RWPE2 (cell line): ENCODE measurements around the gene CLEC4G.

Source experiments
- ATAC-seq: fragments of 200-7000 bp; cut with Tn5 transposase; 3 replicates; pipeline ENCODE4 v1.9.1; 2021; ENCODE audit warnings: low read depth
- DNase-seq: peaks from one replicate; pipeline ENCODE4 v3.0.0-alpha.2; 2020; ENCODE audit warnings: low spot score
- H3K27ac ChIP-seq: fragments of 450-650 bp; 2 replicates; pipeline ENCODE4 v1.5.1; 2017; ENCODE audit warnings: mild to moderate bottlenecking; ENCODE audit not compliant: poor library complexity, severe bottlenecking
- H3K27me3 ChIP-seq: fragments of 250-450 bp; sonication (Bioruptor Pico); 2 replicates; pipeline ENCODE4 v1.5.1; 2021; ENCODE audit warnings: mild to moderate bottlenecking, moderate library complexity; ENCODE audit not compliant: insufficient read depth, poor library complexity, severe bottlenecking
- H3K36me3 ChIP-seq: fragments of 250-450 bp; sonication (Bioruptor Pico); 2 replicates; pipeline ENCODE4 v1.5.1; 2020; ENCODE audit warnings: low read depth, mild to moderate bottlenecking, moderate library complexity
- H3K4me1 ChIP-seq: fragments of 250-450 bp; sonication (Bioruptor Pico); 2 replicates; pipeline ENCODE4 v1.5.1; 2021; ENCODE audit warnings: mild to moderate bottlenecking, moderate library complexity; ENCODE audit not compliant: insufficient read depth, poor library complexity, severe bottlenecking
- H3K4me3 ChIP-seq: fragments of 250-450 bp; sonication (Bioruptor Pico); 2 replicates; pipeline ENCODE4 v1.5.1; 2021; ENCODE audit warnings: mild to moderate bottlenecking, moderate library complexity; ENCODE audit not compliant: severe bottlenecking
- H3K9me3 ChIP-seq: fragments of 250-450 bp; sonication (Bioruptor Pico); 2 replicates; pipeline ENCODE4 v1.5.1; 2021; ENCODE audit warnings: mild to moderate bottlenecking, moderate library complexity; ENCODE audit not compliant: severe bottlenecking
- CTCF ChIP-seq: fragments of 450-650 bp; IDR thresholded peaks from one replicate; pipeline ENCODE4 v1.5.1; 2017; ENCODE audit warnings: mild to moderate bottlenecking, moderate library complexity; ENCODE audit not compliant: poor library complexity, severe bottlenecking

Gene CLEC4G

GRCh38 chr19:7715671-7716070, 16.2 kb downstream of the CLEC4G start:
- Histone ChIP-seq H3K27ac (no peak overlapping the region), H3K4me1 (no peaks in the 10 kb centered on the region)
- ATAC-seq, result no peak

GRCh38 chr19:7710616-7711015, 21.3 kb downstream of the CLEC4G start:
- Histone ChIP-seq H3K4me1 (no peaks in the 10 kb centered on the region), H3K36me3 (no peaks in the 10 kb centered on the region), H3K27me3 (no peaks in the 10 kb centered on the region), H3K9me3 (no peaks in the 10 kb centered on the region), H3K27ac (no peak overlapping the region), H3K4me3 (no peak overlapping the region)
- ATAC-seq (no peak), DNase-seq (no peak)
- TF ChIP-seq CTCF, result no peak

More at GRCh38 chr19:7715671-7716070, 16.2 kb downstream of the CLEC4G start:
- no peak for DNase-seq
- TF ChIP-seq CTCF, result no peak
- no peaks in the 10 kb centered on the region for H3K27me3 ChIP-seq
- H3K9me3 ChIP-seq, result no peaks in the 10 kb centered on the region
- no peak overlapping the region for H3K4me3 ChIP-seq
- H3K36me3 ChIP-seq, result no peaks in the 10 kb centered on the region

GRCh38 chr19:7709932-7710460, 21.9 kb downstream of the CLEC4G start:
- Histone ChIP-seq H3K9me3 (no peaks in the 10 kb centered on the region), H3K4me3 (no peak overlapping the region), H3K27me3 (no peaks in the 10 kb centered on the region), H3K36me3 (no peaks in the 10 kb centered on the region), H3K4me1 (no peaks in the 10 kb centered on the region), H3K27ac (no peak overlapping the region)
- ATAC-seq, result no peak
- TF ChIP-seq CTCF, result no peak
- no peak for DNase-seq

GRCh38 chr19:7706955-7707456, 24.9 kb downstream of the CLEC4G start:
- ATAC-seq (no peak), DNase-seq (no peak)
- TF ChIP-seq CTCF, result no peak
- H3K4me1 ChIP-seq, result no peaks in the 10 kb centered on the region
- H3K27ac ChIP-seq, result no peak overlapping the region
- H3K9me3 ChIP-seq, result no peaks in the 10 kb centered on the region
- no peaks in the 10 kb centered on the region for H3K27me3 ChIP-seq
- H3K4me3 ChIP-seq, result no peak overlapping the region
- no peaks in the 10 kb centered on the region for H3K36me3 ChIP-seq

- no peak for TF ChIP-seq CTCF
- Histone ChIP-seq H3K4me3 (no peak overlapping the region), H3K4me1 (no peaks in the 10 kb centered on the region), H3K27me3 (no peaks in the 10 kb centered on the region), H3K27ac (no peak overlapping the region), H3K36me3 (no peaks in the 10 kb centered on the region), H3K9me3 (no peaks in the 10 kb centered on the region)
- DNase-seq (no peak), ATAC-seq (no peak)
Observed at GRCh38 chr19:7706188-7706954, 25.5 kb downstream of the CLEC4G start.
